K562 (cell line): ENCODE data around the gene BORCS8. TPM values are rescaled to one million over a fixed set of nuclear protein-coding genes. Genes with fewer than 3 reads are reported as not detected.

Experiments used
- CBX8 ChIP-seq: fragments of 200-600 bp; sonication (generic); IDR thresholded peaks from 2 replicates; pipeline ENCODE4 v1.6.1; 2012; ENCODE audit warnings: borderline replicate concordance, mixed run types, low read depth, mild to moderate bottlenecking, moderate library complexity, mixed read lengths, low read length, control low read depth, inconsistent platforms; ENCODE audit not compliant: poor library complexity, severe bottlenecking; ENCODE audit errors: extremely low read depth
- E2F8 ChIP-seq: fragments of 450-650 bp; IDR thresholded peaks from 2 replicates; pipeline ENCODE4 v1.7.1; 2018; ENCODE audit warnings: mild to moderate bottlenecking, low read depth; ENCODE audit not compliant: partially characterized antibody
- YY1 ChIP-seq, 3 experiments: IDR thresholded peaks; 2 replicates each; pipeline ENCODE4 v1.6.1; 2011; ENCODE audit warnings: low read length in 2 of 3, mild to moderate bottlenecking in 2 of 3, moderate library complexity in 2 of 3, borderline replicate concordance in 1 of 3, control low read depth in 1 of 3, low read depth in 1 of 3; ENCODE audit not compliant: insufficient read depth in 3 of 3, insufficient replicate concordance in 2 of 3, control insufficient read depth in 1 of 3, insufficient read length in 1 of 3; ENCODE audit errors: extremely low read depth in 1 of 3
- ZBED1 ChIP-seq: IDR thresholded peaks from 2 replicates; pipeline ENCODE4 v1.6.1; 2014
- ZNF395 ChIP-seq: fragments of 200-800 bp; sonication (Bioruptor generic); IDR thresholded peaks from 2 replicates; pipeline ENCODE4 v1.6.1; 2017; ENCODE audit warnings: missing genetic modification characterization, missing compliant biosample characterization
- polyA plus RNA-seq, 8 experiments: library from polyadenylated mRNA; depleted of rRNA in 4 of 8; stranded (reverse) in 5 of 8; unstranded in 3 of 8; fragments of >200 nt; fragmentation: Nextera tagmentation in 2 of 8; fragmentation: Illumina TruSeq in 1 of 8; extraction: Ambion mirVana in 2 of 8; extraction: Trizol in 1 of 8; gene quantifications; 2 replicates each; pipeline versions ENCODE4 v1.2.1 to v1.2.3, GENCODE V29; 2011 to 2014; ENCODE audit warnings: inconsistent platforms in 1 of 8, missing spikeins in 1 of 8
- total RNA-seq, 7 experiments: library from RNA; depleted of rRNA in 6 of 7; stranded (reverse); fragments of >200 nt in 6 of 7; fragmentation: Illumina TruSeq in 2 of 7; extraction: Trizol in 2 of 7; gene quantifications; 2 replicates each; pipeline versions ENCODE4 v1.2.1 to v1.2.3, GENCODE V29; 2011 to 2021; ENCODE audit warnings: low replicate concordance in 1 of 7

Gene BORCS8
- total and polyA plus RNA-seq, 9 of the 15 experiments (the other 6 are each of a cell fraction or from before 2014, with no cell fraction given) = 4.6 to 33.6 (median 16.3) TPM

DNA sequence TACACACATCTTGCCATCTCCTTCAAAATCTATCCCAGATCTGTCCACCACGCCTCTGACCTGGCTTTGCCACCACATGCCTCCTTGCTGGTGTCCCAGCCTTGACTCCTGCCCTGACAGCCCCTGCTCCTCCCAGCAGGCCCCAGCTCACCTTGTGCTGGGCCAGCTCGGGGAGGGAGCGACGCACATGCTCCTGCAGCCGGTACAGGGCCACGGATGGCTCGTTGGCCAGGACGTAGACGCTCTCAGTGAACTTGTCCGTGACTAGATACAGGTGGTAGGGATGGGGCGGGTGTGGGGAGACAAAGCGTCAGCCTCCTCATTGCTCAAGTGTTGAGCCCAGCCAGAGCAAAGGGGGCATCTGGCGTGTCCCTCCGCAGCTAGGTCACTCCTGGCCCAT, 5.2 kb downstream of the BORCS8 start (continued):
- TF ChIP-seq ZNF395 (CRISPR knock-in tag) (no peak), E2F8 (no peak), ZBED1 (no peak), CBX8 (no peak), YY1 (IDR thresholded peaks at IDR 0.05; ENCODE audit: borderline replicate concordance in 1 of 3, control insufficient read depth in 1 of 3, extremely low read depth in 1 of 3, insufficient read depth in 3 of 3, insufficient read length in 1 of 3, insufficient replicate concordance in 2 of 3, low read depth in 1 of 3, low read length in 2 of 3) (no peak)
